Measurements from ENCODE around the gene KIAA0232. TPM values are rescaled to one million over a fixed set of nuclear protein-coding genes. Genes with fewer than 3 reads are reported as not detected.
"Not testable (repeated sequence)": the region's sequence is repeated elsewhere in the genome, so short reads cannot be mapped to it uniquely, and the experiment has no call there.

The KIAA0232 gene
- total RNA-seq, 4 donors from 2014 or later: 19.2 to 52.1 (median 24.6) TPM

GRCh38 chr4:6794189-6794588 lies 11.7 kb downstream of the KIAA0232 start:
- WGBS, 2 donors: 64 to 69% methylated on average over 4 of the region's 4 CpGs
- H3K4me3 ChIP-seq (ENCODE audit: low read depth, poor library complexity, severe bottlenecking): no peak overlapping the region
- no peak for DNase-seq (ENCODE audit: low spot score in 2 of 2)
- intact Hi-C loops (cut with DNase I; ENCODE audit: low total_unique reads): no loop called here
- TF ChIP-seq CTCF (IDR thresholded peaks at IDR 0.05) (no peak), POLR2A (IDR thresholded peaks at IDR 0.05) (no peak)

GRCh38 chr4:6795821-6796220 lies 13.3 kb downstream of the KIAA0232 start:
- intact Hi-C loops (cut with DNase I; ENCODE audit: low total_unique reads): no loop called here
- no peak for TF ChIP-seq POLR2A (IDR thresholded peaks at IDR 0.05)
- no peak for DNase-seq (ENCODE audit: low spot score in 2 of 2)
- 90 to 95% methylated on average over 8 of the region's 8 CpGs for WGBS, 2 donors
- no peak overlapping the region for H3K4me3 ChIP-seq (ENCODE audit: low read depth, poor library complexity, severe bottlenecking)

DNA sequence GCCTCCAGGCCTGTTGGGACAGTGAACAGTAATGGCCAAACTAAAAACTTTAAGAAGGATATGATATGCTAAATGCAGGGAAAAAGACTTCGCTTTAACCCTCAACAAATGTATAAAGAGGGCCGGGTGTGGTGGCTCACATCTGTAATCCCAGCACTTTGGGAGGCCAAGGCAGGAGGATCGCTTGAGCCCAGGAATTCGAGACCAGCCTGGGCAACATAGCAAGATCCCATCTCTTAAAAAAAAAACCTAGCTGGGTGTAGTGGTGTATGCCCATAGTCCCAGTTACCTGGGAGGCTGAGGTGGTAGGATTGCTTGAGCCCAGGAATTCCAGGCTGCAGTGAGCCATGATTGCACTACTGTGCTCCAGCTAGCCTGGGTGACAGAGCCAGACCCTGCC lies 14.8 kb downstream of the KIAA0232 start:
- 99% methylated on average over 4 of the region's 4 CpGs for WGBS, 2 donors
- DNase-seq (ENCODE audit: low spot score in 2 of 2); intact Hi-C loops (cut with DNase I; ENCODE audit: low total_unique reads); H3K4me3 ChIP-seq (ENCODE audit: low read depth, poor library complexity, severe bottlenecking): not testable (repeated sequence)

DNA sequence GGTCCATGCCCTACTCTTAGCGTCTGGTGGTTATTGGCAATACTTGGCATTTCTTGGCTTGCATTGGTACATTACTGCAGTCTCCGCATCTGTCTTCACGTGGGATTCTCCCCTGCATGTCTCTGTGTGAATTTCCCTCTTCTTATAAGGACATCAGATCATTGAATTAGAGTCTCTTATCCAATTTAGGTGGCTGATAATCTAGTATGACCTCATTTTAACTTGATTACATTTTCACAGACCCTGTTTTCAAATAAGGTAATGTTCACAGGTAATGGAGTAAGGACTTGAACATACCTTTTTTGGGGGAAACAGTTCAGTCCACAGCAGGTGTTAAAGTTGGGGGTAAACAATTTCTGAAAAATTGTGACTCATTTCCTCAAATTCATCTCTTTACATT lies 16.6 kb downstream of the KIAA0232 start:
- WGBS, 2 donors: 82 to 88% methylated on average over 3 of the region's 3 CpGs
- TF ChIP-seq POLR2A (IDR thresholded peaks at IDR 0.05) (no peak), CTCF (IDR thresholded peaks at IDR 0.05) (no peak)
- intact Hi-C loops (cut with DNase I; ENCODE audit: low total_unique reads): no loop called here
- H3K4me3 ChIP-seq (ENCODE audit: low read depth, poor library complexity, severe bottlenecking): no peak overlapping the region
- no peak for DNase-seq (ENCODE audit: low spot score in 2 of 2)

DNA sequence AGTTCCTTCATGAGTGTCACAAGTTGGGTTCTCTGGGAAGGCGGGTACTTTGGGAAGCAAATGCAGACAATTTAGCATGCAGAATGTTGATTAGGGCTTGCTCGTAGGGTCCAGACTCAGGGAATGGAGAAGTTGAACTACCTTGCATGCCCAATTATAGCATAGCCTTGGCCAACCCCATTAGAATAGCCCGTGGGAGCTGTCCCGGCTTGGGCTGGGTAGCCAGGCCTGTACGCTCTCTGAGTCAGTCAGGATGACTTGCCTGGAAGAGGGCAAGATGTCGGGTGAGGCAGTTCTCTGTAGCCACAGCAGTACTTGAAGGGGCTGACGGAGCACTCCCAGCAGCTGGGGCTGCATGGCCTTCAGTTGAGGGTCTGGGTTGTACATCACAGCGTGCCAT lies 19.5 kb downstream of the KIAA0232 start:
- no peak overlapping the region for H3K4me3 ChIP-seq (ENCODE audit: low read depth, poor library complexity, severe bottlenecking)
- intact Hi-C loops (cut with DNase I; ENCODE audit: low total_unique reads): no loop called here
- 91 to 93% methylated on average over 8 of the region's 8 CpGs for WGBS, 2 donors
- DNase-seq (ENCODE audit: low spot score in 2 of 2): no peak
- TF ChIP-seq CTCF (IDR thresholded peaks at IDR 0.05): no peak
- no peak for TF ChIP-seq POLR2A (IDR thresholded peaks at IDR 0.05)

- no peak for DNase-seq (ENCODE audit: low spot score in 2 of 2)
- intact Hi-C loops (cut with DNase I; ENCODE audit: low total_unique reads): no loop called here
- no peak overlapping the region for H3K4me3 ChIP-seq (ENCODE audit: low read depth, poor library complexity, severe bottlenecking)
- 72 to 90% methylated on average over 2 of the region's 2 CpGs for WGBS, 2 donors
- TF ChIP-seq POLR2A (IDR thresholded peaks at IDR 0.05) (no peak), CTCF (IDR thresholded peaks at IDR 0.05) (no peak)
Observed at GRCh38 chr4:6802626-6803025, 20.1 kb downstream of the KIAA0232 start.

DNA sequence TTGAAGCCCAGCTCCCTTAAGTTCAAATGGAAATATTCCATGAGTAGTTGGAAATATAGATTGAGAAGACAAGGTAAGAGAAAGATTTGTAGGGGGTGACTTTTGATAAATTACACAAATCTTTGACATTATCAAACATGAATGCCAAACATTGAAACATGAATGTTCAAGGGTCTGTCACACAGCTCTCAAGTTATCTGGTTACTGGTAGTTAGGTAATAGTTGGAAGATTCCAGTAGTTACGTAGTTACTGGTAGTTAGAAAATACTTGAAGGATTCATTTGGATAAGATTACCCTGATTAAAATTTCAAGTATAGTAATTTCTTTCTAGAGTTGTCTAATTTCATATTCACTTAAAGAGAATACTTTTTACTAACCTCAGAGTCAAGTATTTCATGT lies 20.7 kb downstream of the KIAA0232 start:
- intact Hi-C loops (cut with DNase I; ENCODE audit: low total_unique reads): no loop called here
- no peak for DNase-seq (ENCODE audit: low spot score in 2 of 2)
- TF ChIP-seq POLR2A (IDR thresholded peaks at IDR 0.05): no peak
- no peak for TF ChIP-seq CTCF (IDR thresholded peaks at IDR 0.05)
- 98% methylated on average over 1 of the region's 1 CpG for WGBS, 2 donors
- no peak overlapping the region for H3K4me3 ChIP-seq (ENCODE audit: low read depth, poor library complexity, severe bottlenecking)
